Renal cortical epithelial cell (primary cell): ENCODE results near the gene SOX8. TPM values are rescaled to one million over a fixed set of nuclear protein-coding genes. Genes with fewer than 3 reads are reported as not detected.
"Not testable (repeated sequence)": the region's sequence is repeated elsewhere in the genome, so short reads cannot be mapped to it uniquely, and the experiment has no call there.

ENCODE experiments used
- DNase-seq: peaks from one replicate; pipeline ENCODE4 v3.0.0-alpha.2; 2011; ENCODE audit warnings: low read depth
- total RNA-seq: library from RNA; depleted of rRNA; stranded (reverse); fragments of >200 nt; gene quantifications from 2 replicates; pipeline ENCODE4 v1.2.3, GENCODE V29; 2014

Gene SOX8
- total RNA-seq, 1 donor from 2014 or later = 0.20 TPM

- not testable (repeated sequence) for DNase-seq
These were observed 25.8 kb upstream of the SOX8 start for GRCh38 chr16:955766-956165.

- DNase-seq = no peak
These were observed 22.1 kb upstream of the SOX8 start for GRCh38 chr16:959232-960040.

- DNase-seq = no peak
These were observed 19.2 kb upstream of the SOX8 start for GRCh38 chr16:962366-962765.

GRCh38 chr16:962901-963814 is 18.4 kb upstream of the SOX8 start:
- no peak for DNase-seq

- DNase-seq = no peak
These were observed 17.7 kb upstream of the SOX8 start for GRCh38 chr16:963913-964312.

- DNase-seq = no peak
These were observed 17.1 kb upstream of the SOX8 start for GRCh38 chr16:964356-965035.

- no peak for DNase-seq
These were observed 16.6 kb upstream of the SOX8 start for GRCh38 chr16:965036-965395.

- DNase-seq = no peak
These were observed 16.1 kb upstream of the SOX8 start for GRCh38 chr16:965487-965886.

GRCh38 chr16:966035-966434 is 15.5 kb upstream of the SOX8 start:
- no peak for DNase-seq

- no peak for DNase-seq
These were observed 15.1 kb upstream of the SOX8 start for GRCh38 chr16:966505-966904.

GRCh38 chr16:967077-967541 is 14.5 kb upstream of the SOX8 start:
- no peak for DNase-seq

GRCh38 chr16:967546-968295 is 13.8 kb upstream of the SOX8 start:
- no peak for DNase-seq

GRCh38 chr16:968620-969019 is 12.9 kb upstream of the SOX8 start:
- no peak for DNase-seq

GRCh38 chr16:969508-970385 is 11.8 kb upstream of the SOX8 start:
- DNase-seq = no peak

GRCh38 chr16:970386-970765 is 11.2 kb upstream of the SOX8 start:
- no peak for DNase-seq

- peak; percentile 55 for DNase-seq
These were observed 10.6 kb upstream of the SOX8 start, which contains the start of gene LMF1 for GRCh38 chr16:970766-971581. Gene LMF1, minus strand, starts transcription at chr16:970984. Its CDS starts 4 bp downstream, at chr16:970980.

- no peak for DNase-seq
These were observed 10.0 kb upstream of the SOX8 start for GRCh38 chr16:971582-971905.

GRCh38 chr16:971981-972315 is 9.6 kb upstream of the SOX8 start:
- no peak for DNase-seq

GRCh38 chr16:972316-973002 is 9.1 kb upstream of the SOX8 start:
- DNase-seq = no peak
